Ishikawa (cell line): ENCODE data around the gene RNLS.

Experiments
- CEBPB ChIP-seq: IDR thresholded peaks from 2 replicates; pipeline ENCODE4 v1.6.1; 2012
- CREB1 ChIP-seq: IDR thresholded peaks from 2 replicates; pipeline ENCODE4 v1.6.1; 2012; ENCODE audit warnings: low read depth
- EGR1 ChIP-seq: IDR thresholded peaks from 2 replicates; pipeline ENCODE4 v1.6.1; 2012
- EP300 ChIP-seq: IDR thresholded peaks from 2 replicates; pipeline ENCODE4 v1.6.1; 2012; ENCODE audit warnings: borderline replicate concordance
- FOXM1 ChIP-seq: IDR thresholded peaks from 2 replicates; pipeline ENCODE4 v1.6.1; 2012; ENCODE audit warnings: low read depth, borderline replicate concordance
- NFIC ChIP-seq: IDR thresholded peaks from 2 replicates; pipeline ENCODE4 v1.6.1; 2012
- RAD21 ChIP-seq: IDR thresholded peaks from 2 replicates; pipeline ENCODE4 v1.6.1; 2012; ENCODE audit warnings: low read depth
- REST ChIP-seq: IDR thresholded peaks from 2 replicates; pipeline ENCODE4 v1.6.1; 2012; ENCODE audit warnings: low read depth, mild to moderate bottlenecking
- TAF1 ChIP-seq: IDR thresholded peaks from 2 replicates; pipeline ENCODE4 v1.6.1; 2012; ENCODE audit warnings: low read depth, mild to moderate bottlenecking
- TCF12 ChIP-seq: IDR thresholded peaks from 2 replicates; pipeline ENCODE4 v1.6.1; 2012; ENCODE audit warnings: low read depth
- YY1 ChIP-seq: IDR thresholded peaks from 2 replicates; pipeline ENCODE4 v1.6.1; 2012; ENCODE audit warnings: low read depth
- ZBTB7A ChIP-seq: IDR thresholded peaks from 2 replicates; pipeline ENCODE4 v1.6.1; 2012; ENCODE audit warnings: low read depth
- TF ChIP-seq, protein P1 (sequence below): IDR thresholded peaks from 2 replicates; pipeline ENCODE4 v1.6.1; 2012
- TF ChIP-seq, protein P2 (sequence below): IDR thresholded peaks from 2 replicates; pipeline ENCODE4 v1.6.1; 2012

Gene RNLS

GRCh38 chr10:88311264-88311663 lies 271.9 kb downstream of the RNLS start:
- TF ChIP-seq CREB1 (no peak), REST (no peak), ZBTB7A (no peak), EP300 (no peak), TAF1 (no peak), TCF12 (no peak), RAD21 (no peak), FOXM1 (no peak), YY1 (no peak), EGR1 (no peak), CEBPB (no peak)
- TF ChIP-seq, protein P1, sequence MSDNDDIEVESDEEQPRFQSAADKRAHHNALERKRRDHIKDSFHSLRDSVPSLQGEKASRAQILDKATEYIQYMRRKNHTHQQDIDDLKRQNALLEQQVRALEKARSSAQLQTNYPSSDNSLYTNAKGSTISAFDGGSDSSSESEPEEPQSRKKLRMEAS: no peak
- TF ChIP-seq, protein P2, sequence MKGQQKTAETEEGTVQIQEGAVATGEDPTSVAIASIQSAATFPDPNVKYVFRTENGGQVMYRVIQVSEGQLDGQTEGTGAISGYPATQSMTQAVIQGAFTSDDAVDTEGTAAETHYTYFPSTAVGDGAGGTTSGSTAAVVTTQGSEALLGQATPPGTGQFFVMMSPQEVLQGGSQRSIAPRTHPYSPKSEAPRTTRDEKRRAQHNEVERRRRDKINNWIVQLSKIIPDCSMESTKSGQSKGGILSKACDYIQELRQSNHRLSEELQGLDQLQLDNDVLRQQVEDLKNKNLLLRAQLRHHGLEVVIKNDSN: no peak

GRCh38 chr10:88309365-88309764 lies 273.8 kb downstream of the RNLS start:
- TF ChIP-seq REST (no peak), CEBPB (no peak), EP300 (no peak), EGR1 (no peak)

- TF ChIP-seq CREB1 (no peak), EP300 (no peak), YY1 (no peak)
Measured at GRCh38 chr10:88299787-88300186, 283.3 kb downstream of the RNLS start.

DNA sequence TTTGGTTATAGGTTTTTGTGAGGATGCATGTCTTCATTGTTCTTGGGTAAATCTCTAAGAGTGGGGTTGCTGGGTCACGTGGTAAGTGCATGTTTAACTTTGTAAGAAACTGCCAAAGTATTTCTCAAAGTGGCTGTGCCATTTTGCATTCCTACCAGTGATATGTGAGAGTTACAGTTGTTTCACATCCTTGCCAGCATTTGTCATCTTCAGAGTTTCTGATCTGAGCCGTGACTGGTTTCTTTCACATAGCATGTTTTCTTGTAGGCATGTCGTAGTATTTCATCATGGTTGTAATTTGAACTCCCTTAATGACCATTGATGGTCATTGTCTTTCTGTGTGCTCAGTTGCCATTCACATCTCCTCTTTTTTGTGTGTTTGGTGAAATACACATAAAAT lies 286.0 kb downstream of the RNLS start:
- TF ChIP-seq NFIC (no peak), EGR1 (no peak), CEBPB (no peak), EP300 (no peak), RAD21 (no peak), TCF12 (no peak), TAF1 (no peak), ZBTB7A (no peak), FOXM1 (no peak), CREB1 (no peak), REST (no peak)
- TF ChIP-seq, protein P1: no peak
- TF ChIP-seq, protein P2: no peak

DNA sequence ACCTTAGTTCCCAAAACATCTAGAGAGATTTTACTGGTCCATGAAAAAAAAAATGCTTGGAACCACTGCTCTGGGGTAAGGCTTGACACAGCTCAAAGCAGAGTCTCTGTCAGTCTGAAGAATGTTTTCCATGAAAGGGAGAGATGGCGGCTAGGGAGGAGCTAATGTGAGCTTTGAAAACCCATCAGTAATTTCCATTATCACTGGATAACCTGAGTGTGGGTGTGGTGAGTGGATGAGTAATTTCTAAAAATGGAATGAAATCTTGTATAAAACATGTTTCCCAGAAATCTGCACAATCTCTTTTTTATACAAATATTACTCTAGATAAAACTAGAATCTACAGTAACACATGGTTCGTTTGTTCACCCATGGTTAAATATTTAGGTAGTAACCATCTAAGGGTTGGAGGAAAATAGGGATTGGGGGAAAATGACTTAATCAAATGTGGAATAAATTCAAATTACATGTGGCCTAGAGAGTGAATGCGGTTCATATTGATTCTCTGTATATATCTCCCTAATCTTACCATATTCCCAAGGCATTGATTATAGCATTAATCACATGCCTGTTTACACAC lies 289.4 kb downstream of the RNLS start:
- TF ChIP-seq FOXM1 (no peak), ZBTB7A (no peak), TAF1 (no peak), CREB1 (no peak), RAD21 (no peak), EGR1 (no peak), REST (no peak), CEBPB (no peak), NFIC (no peak), EP300 (no peak), YY1 (no peak)
- TF ChIP-seq, protein P1: no peak
